Upper lobe of right lung (tissue), 1 donor: ENCODE measurements around the gene HSD3B1. TPM values are rescaled to one million over a fixed set of nuclear protein-coding genes. Genes with fewer than 3 reads are reported as not detected.

Source experiments
- ATAC-seq: fragments of 200-7000 bp; cut with Tn5 transposase; one replicate; pipeline ENCODE4 v1.9.1; 2020; ENCODE audit warnings: mild to moderate bottlenecking, moderate library complexity
- DNase-seq: peaks from one replicate; pipeline ENCODE4 v3.0.0-alpha.2; 2020
- H3K27ac ChIP-seq: fragments of 200-600 bp; one replicate; pipeline ENCODE4 v1.8.0; 2022
- H3K27me3 ChIP-seq: fragments of 200-600 bp; one replicate; pipeline ENCODE4 v1.8.0; 2022; ENCODE audit warnings: mild to moderate bottlenecking
- H3K36me3 ChIP-seq: fragments of 200-600 bp; one replicate; pipeline ENCODE4 v1.8.0; 2022
- H3K4me1 ChIP-seq: fragments of 200-600 bp; one replicate; pipeline ENCODE4 v1.8.0; 2022
- H3K4me3 ChIP-seq: fragments of 200-600 bp; one replicate; pipeline ENCODE4 v1.8.0; 2022; ENCODE audit warnings: mild to moderate bottlenecking
- H3K9me3 ChIP-seq: fragments of 200-600 bp; one replicate; pipeline ENCODE4 v1.8.0; 2022
- CTCF ChIP-seq: fragments of 200-600 bp; IDR thresholded peaks from one replicate; pipeline ENCODE4 v1.8.0; 2022; ENCODE audit warnings: antibody characterized with exemption
- intact Hi-C: fragments of 100-400 bp; cut with DNase I; formaldehyde crosslinking; loops from one replicate; pipeline ENCODE4 v1.11.0; 2022
- total RNA-seq: library from RNA; stranded (reverse); fragmentation: NEBNext Ultra II Directional; extraction: Animal tissue kit (Norgen Biotek cat#: 25700); gene quantifications from one replicate; pipeline ENCODE4 v1.2.1, GENCODE V29; 2021
- donor health status: DM: no; HTN: yes; CAD: no; lungs with severe emphysema.

Gene HSD3B1
- total RNA-seq, 1 donor from 2014 or later: not detected

GRCh38 chr1:119472080-119472818, 34.8 kb upstream of the HSD3B1 start:
- Histone ChIP-seq H3K4me3 (no peak overlapping the region), H3K27me3 (no peaks in the 10 kb centered on the region), H3K36me3 (no peaks in the 10 kb centered on the region), H3K9me3 (no peaks in the 10 kb centered on the region), H3K4me1 (no peaks in the 10 kb centered on the region), H3K27ac (no peak overlapping the region)
- DNase-seq (no peak), ATAC-seq (no peak)
- no peak for TF ChIP-seq CTCF
- intact Hi-C loops: no loop called here

GRCh38 chr1:119472819-119473175, 34.2 kb upstream of the HSD3B1 start:
- no peak for TF ChIP-seq CTCF
- Histone ChIP-seq H3K4me3 (no peak overlapping the region), H3K27me3 (no peaks in the 10 kb centered on the region), H3K9me3 (no peaks in the 10 kb centered on the region), H3K27ac (no peak overlapping the region), H3K36me3 (no peaks in the 10 kb centered on the region), H3K4me1 (no peaks in the 10 kb centered on the region)
- intact Hi-C loops: no loop called here
- DNase-seq (no peak), ATAC-seq (no peak)

GRCh38 chr1:119475866-119476439, 31.1 kb upstream of the HSD3B1 start:
- no peaks in the 10 kb centered on the region for H3K27me3 ChIP-seq
- H3K4me1 ChIP-seq: no peaks in the 10 kb centered on the region
- no peak overlapping the region for H3K4me3 ChIP-seq
- DNase-seq (peak; percentile 73), ATAC-seq (peak; percentile 89)
- H3K27ac ChIP-seq: no peak overlapping the region
- H3K9me3 ChIP-seq: no peaks in the 10 kb centered on the region
- no peaks in the 10 kb centered on the region for H3K36me3 ChIP-seq
- intact Hi-C loops: no loop called here
- TF ChIP-seq CTCF: peak; percentile 62

- intact Hi-C loops: no loop called here
- Histone ChIP-seq H3K36me3 (no peaks in the 10 kb centered on the region), H3K27me3 (no peaks in the 10 kb centered on the region), H3K4me1 (no peaks in the 10 kb centered on the region), H3K4me3 (no peak overlapping the region), H3K9me3 (no peaks in the 10 kb centered on the region), H3K27ac (no peak overlapping the region)
- ATAC-seq: no peak
- no peak for DNase-seq
- no peak for TF ChIP-seq CTCF
Observed at GRCh38 chr1:119477710-119478109, 29.3 kb upstream of the HSD3B1 start.

GRCh38 chr1:119480175-119480574, 26.8 kb upstream of the HSD3B1 start:
- no peak overlapping the region for H3K27ac ChIP-seq
- H3K9me3 ChIP-seq: no peaks in the 10 kb centered on the region
- DNase-seq: no peak
- no peak overlapping the region for H3K4me3 ChIP-seq
- H3K36me3 ChIP-seq: no peaks in the 10 kb centered on the region
- intact Hi-C loops: no loop called here
- H3K27me3 ChIP-seq: no peaks in the 10 kb centered on the region
- ATAC-seq: no peak
- H3K4me1 ChIP-seq: no peaks in the 10 kb centered on the region
- no peak for TF ChIP-seq CTCF
